NCI-H2171 (cell line): ENCODE results near the gene PRTG.
"Not testable (repeated sequence)": the region's sequence is repeated elsewhere in the genome, so short reads cannot be mapped to it uniquely, and the experiment has no call there.

Experiments
- DNase-seq: peaks from one replicate; lab custom pipeline; 2025; lab: John Stamatoyannopoulos, UW

Gene PRTG

DNA sequence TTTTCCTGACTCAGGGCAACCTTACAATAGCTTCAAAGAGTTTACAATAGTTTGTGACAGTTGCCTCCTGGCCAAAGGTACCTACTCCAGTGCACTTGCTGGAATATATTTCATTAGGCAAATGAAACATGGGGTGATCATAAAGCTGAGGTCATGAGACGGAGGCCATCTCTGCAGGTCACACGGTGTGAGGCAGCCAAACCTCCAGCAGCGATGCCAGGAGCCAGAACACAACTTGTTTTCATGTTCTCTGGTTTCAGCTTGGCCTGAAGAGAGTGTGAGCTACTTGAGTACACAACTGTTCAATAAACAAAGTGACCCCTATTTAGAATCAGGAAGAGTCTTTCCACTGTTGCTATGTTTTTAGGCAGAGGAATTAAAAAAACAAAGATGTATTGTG is 112.1 kb downstream of the PRTG start:
- DNase-seq: no peak

DNA sequence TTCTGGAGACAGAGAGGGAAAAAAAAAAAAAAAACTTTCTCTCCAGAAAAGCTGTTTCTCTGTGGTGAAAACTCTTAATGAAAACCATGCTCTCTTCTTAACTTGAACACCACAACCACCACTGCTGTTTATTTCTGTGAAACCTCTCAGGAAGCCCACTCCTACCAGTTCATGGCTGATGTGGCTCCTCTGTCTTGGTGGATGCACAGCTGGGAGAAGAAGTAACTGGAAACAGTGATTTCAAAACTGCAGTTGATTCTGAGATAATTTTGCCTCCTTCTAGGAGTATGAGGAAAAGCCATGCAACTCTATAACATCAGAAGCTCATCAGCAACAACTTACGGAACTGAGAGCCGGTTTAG is 114.6 kb downstream of the PRTG start:
- DNase-seq: no peak

DNA sequence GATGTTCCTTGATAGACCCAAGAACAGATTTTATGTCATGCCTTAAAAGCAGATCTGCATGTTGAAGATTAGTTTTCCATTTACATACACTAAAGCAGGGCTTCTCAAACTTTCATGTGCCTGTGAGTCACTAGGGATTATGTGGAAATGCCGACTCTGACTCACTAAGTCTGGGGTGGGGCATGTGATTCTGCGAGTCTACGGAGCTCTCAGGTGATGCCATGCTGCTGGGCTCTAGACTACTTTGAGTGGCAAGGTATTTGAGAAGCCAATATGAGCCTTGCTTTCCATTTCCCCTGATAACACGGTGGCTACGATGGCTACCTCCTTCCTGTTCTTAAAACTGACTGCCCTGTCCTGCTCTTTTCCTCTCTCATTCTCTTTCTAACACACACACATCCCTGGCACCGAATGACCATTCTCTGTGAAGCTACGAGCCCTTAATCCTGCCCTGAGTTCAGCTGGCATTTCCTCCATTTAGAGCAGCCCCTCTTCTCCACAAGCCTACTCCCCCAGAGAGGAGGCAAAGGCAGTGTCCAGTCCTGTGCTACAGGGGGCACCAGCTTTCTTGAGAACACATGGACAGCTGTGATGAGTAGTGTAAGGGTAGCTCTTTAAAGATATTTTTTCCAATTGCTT is 115.1 kb downstream of the PRTG start:
- DNase-seq: no peak

DNA sequence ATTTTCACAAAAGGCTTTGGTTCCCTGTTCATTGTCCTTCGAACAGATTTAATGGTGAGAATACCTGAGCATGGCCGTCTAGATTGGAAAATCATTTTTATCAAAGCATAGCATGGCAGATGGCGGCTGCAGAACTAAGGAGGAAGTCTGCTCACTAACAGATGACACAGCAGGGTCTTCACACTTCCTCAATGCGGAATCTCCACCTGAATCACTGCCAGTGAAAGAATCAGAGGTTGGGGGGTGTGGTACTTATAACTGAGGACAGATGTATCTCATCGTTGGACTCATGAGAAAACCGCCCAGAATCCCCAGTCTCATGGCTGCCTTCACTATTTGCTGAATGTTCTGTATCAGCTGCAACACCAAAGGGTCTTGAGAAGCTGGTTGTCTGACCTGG is 123.2 kb downstream of the PRTG start:
- DNase-seq: no peak

DNA sequence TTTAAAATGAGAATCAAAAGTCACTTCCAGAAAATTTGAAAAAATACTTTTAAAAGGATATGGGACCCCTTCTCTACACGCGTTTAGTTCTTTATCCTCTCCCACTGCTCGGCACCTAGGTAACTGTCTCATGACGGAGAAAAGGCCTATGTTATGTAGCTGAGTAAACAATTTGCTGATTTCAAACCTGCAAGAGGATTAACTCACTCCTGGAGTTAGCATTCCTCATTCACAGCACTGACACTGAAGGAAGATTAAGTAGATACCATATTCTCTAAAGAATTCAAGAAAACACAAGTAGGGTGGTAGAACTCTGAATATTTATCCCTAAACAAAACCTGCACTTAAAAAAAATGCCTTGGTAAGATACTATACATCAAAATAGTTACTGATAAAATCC is 124.6 kb downstream of the PRTG start:
- no peak for DNase-seq

DNA sequence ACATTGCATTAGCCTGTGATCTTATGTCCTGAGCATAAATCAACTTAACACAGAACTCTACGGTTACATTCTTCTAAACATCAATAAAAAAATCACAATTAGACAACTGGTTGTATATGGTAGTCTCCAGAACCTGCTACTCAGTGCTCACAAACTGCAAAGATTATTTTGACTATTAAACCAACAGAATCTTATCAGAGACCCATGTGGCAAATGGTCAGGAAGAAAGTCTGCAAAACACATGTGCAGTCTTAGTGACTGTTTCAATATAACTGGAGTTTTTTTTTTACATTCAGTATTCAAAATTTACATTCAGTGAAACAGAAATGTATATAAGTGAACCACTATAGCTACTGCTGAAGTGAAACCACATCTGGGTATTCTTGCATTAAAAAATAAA is 127.5 kb downstream of the PRTG start:
- no peak for DNase-seq

DNA sequence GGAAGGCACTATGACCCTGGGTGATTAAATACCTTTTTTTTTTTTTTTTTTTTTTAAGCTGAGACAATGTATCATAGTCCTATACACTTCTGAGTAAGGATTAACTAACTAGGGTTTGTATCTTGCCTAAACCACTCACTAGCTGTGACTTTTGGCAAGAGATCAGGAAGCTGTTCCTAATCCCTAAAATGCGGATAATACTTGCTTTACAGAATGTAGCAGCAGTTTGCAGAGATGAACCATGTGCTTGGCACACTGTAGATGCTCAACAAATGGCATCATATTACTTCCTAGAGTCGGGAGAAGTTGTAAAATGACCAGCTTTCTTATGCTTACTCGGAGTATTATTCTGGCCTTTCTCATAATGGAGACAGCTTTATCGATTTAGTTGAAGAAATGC is 129.2 kb downstream of the PRTG start:
- DNase-seq: no peak

DNA sequence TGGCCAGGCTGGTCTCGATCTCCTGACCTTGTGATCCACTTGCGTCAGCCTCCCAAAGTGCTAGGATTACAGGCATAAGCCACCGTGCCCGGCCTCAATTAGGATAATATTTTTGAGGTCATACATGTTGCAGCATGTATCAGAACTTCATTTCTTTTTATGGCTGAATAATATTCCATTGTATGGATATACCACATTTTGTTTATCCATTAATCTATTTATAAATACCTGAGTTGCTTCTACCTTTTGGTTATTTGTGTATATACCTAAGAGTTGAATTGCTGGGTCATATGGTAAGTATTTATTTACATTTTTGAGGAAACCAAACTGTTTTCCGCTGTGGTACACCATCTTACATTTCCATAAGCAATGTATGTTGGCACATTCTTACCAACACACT is 136.7 kb downstream of the PRTG start:
- no peak for DNase-seq

DNA sequence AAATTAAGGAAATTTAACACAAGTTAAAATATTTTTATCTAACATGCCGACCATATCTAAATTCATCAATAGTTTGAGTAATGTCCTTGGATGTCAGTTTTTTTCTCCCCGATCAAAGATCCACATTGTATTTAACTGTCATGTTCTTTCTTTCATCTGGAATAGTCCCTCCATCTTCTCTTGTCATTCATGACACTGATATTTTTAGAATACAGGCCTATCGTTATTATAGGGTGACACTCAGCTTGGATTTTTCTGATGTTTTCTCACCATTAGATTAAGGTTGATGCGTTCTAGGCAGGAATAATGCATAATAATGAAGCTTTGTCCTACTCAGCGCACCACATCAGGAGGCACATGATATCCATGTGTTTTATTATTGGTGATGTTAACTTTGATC is 141.6 kb downstream of the PRTG start:
- DNase-seq: no peak

DNA sequence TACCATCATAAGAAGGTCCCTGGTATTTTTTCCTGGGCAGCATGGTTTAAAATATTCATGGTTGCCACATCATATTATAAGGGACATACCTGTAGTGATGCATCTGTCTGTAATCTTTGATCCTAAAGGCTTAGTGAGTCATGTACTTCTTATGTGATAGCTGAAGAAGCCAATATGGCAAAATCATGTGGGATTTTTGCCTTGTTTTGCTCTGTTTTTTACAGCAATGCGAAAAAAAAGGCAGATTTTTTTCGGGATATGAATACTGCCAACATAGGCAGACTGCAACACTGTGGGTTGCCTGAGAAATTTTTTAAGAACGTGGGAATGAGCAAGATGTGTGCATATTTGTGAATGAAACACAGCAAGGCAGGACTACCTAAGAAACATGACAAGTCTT is 143.5 kb downstream of the PRTG start:
- no peak for DNase-seq

DNA sequence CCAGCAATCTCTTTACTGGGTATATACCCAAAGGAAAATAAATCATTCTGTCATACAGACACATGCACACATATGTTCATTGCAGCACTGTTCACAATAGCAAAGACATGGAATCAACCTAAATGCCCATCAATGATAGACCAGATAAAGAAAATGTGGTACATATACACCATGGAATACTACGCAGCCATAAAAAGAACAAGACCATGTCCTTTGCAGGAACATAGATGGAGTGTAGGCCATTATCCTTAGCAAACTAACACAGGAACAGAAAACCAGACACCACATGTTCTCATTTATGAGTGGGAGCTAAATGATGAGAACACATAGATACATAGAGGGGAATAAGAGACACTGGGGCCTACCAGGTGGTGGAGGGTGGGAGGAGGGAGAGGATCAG is 149.9 kb downstream of the PRTG start:
- not testable (repeated sequence) for DNase-seq

DNA sequence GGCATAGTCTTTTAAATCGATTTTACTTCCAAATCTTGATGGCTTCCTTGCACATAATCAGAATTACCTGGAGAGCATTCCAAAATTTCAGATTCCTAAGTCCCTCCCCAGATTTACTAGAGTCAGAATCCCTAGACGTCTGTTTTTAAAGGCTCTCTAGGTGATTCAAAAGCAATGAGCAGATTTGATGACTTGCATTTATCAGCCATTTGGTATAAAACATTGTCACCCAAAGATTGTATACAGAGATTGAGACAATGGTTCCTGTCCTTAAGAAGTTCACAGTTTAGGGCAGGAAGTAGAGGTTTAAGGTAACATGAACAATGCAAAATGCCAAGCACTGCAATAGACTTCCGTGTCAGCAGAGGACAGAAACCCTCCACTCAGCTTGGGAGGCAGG is 152.2 kb downstream of the PRTG start:
- DNase-seq: no peak

DNA sequence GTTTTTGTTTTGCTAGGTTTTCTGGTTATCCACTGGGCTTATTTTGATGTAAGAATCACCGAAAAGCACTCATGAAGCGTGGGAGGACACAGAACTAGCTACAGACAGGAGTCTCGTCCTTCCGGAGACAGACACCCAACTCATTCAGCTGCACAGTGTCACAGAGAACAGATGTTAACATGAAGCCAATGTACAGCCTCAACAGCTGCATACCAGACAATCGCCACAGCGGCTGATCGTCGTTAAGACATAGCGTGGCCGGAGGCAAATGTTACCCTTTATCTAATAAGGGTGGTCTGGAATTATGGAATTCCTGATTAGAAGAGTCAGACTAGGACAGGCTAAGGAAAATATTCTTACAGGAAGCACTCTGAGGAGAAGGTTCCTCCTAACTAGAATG is 153.7 kb downstream of the PRTG start:
- DNase-seq: no peak

DNA sequence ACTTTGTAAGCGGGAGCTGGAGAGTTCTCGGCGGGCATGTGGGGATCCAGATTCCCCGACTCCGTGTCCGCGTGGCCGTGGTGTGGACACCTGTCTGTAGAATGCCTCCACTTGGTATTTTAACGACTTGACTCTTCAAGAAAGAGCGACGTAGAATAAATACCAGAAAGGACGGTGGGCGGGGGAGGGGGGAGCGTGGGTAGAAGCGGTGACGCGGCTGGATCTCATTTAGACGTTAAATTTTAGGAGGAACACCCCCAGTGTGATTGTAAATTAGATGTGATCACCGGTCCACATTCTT is 154.2 kb downstream of the PRTG start:
- DNase-seq: no peak

DNA sequence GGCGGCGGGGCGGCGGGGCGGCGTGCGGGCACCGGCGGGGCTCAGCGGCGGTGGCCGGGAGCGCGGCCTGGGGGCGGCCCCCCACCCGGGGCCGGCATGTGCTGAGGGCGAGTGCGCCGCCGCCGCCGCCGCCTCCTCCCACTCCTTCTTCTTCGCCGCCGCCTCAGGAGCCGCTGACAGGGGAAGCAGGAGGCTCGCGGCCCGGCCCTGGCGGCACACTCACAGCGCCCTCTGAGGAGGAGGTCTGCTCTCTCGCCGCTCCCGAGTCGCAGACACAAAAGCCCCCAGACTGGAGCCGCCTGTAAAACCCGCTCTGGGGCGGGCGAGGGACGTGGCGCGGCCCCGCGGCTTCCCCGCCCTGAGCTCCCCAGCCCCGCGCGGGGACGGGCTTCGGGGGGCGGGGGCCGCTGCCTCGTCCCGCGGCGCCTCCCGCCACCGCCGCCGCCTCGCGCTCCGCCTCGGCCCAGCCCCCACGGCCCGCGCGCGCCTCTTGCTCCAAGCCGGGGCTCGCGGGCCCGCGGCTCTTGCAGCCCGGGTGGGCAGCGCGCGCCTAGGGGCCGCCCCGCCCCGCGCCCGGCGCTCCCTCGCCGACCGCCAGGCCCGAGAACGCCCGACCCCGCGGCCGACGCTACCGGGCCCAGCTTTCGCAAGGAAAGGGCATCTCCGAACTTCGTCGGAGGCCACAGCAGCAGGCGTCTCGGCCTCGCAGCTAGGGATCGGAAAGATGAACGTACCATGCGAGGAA is 154.7 kb downstream of the PRTG start, which contains the start of gene PYGO1:
Gene PYGO1 (minus strand): TSS at position 276 of the 745 bp plus-strand sequence. CDS start 462 bp downstream, outside the sequence.
- DNase-seq: peak; percentile 46

DNA sequence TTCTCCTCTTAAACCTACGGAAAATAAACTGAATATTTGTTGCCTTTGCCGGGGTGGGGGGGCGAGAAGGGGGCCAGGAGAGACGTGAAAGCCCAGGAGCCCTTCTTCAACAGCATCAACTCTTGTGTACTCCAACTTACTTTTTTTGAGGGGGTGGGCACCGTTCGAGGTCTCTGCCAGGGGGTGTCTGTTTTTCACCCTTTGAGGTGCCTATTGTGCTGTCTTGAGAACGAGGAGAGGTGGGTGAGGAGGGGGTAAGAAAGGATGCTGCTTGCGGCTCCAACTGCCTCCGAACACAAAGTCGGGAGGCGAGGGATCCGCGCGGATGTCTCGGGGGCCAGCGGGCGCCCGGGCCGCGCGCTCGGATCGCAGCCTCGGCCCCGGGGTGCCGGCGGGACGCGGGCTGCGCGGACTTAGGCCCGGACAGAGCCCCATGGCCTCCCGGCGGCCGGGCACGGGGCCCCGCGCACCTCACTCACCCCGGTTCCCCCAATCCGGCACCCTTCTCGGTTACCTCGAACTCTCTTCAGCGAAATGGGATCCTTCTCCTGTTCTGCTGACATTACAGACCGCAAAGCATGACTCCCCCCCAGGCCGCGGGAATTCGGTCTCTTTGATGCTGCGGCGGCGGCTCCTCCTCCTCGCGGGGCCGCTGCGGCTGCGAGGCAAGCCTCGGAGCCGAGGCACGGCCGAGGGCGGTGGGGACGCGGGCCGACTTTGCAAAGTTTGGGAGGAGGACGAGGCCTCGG is 155.5 kb downstream of the PRTG start:
- DNase-seq: peak; percentile 43

DNA sequence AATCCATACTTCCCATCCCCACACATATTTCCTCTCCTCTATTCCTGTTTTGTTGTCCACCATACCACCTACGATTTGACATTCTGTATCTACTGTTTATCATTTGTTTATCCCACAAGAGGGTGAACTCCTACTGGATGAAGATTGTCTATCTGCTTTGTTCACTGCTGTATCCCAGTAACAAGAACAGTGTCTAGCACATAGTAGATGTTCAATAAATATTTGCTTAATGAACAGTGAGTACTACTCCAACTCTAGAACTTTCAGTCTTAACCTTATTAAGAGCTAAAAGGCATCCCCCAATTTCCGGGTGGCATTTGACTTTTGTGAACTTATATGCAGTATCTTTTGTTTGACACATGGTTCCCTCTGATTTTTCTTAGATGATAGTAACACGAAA is 156.1 kb downstream of the PRTG start:
- DNase-seq: no peak

DNA sequence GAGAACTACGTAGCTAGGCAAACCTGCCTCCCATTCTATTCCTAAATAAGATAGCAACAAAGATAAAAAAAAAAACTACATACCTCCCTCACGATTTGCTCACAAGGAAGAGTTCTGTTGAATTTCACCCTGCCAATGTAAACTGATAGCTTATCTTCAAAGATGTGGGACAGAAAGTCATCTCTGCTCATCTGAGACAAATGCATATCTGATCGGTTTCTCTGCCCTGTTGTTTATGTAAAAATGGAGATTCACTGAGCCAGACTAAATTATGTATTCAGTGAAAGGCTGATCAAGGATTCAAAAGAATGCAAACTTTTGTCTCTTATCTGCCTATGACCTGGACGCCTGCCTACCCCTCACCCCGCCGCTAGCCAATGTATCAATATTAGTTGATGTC is 166.0 kb downstream of the PRTG start:
- DNase-seq: no peak

DNA sequence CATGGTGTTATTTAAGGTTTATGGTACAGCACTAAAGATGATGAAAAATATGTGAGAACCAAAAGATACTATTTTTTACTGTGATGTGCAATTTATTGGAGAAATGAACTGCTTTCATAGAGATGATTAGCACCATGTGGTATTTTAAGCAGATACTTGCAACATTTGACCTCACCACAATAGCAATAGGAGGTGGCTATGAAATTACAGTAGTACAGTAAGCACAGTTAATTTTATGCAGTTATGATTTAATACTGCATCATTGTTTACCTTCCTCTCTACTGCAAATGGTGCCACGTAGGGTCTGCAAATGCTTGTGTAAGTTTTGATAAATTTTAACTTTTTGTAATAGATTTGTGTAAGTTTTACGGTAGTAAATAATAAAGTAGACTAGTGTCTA is 168.9 kb downstream of the PRTG start:
- no peak for DNase-seq

DNA sequence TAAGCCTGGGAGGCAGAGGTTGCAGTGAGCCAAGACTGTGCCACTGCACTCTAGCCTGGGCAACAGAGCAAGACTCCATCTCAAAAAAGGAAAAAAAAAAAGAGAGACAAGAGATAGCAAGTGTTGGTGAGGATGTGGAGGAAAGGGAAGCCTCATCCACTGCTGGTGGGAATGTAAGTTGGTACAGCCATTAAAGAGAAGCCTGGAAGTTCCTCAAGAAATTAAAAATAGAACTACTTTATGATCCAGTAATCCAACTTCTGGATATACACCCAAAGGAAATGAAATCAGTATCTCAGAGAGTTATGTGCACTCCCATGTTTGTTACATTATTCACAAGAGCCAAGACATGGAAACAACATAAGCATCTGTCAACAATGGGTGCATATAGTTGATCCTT is 169.7 kb downstream of the PRTG start:
- no peak for DNase-seq

DNA sequence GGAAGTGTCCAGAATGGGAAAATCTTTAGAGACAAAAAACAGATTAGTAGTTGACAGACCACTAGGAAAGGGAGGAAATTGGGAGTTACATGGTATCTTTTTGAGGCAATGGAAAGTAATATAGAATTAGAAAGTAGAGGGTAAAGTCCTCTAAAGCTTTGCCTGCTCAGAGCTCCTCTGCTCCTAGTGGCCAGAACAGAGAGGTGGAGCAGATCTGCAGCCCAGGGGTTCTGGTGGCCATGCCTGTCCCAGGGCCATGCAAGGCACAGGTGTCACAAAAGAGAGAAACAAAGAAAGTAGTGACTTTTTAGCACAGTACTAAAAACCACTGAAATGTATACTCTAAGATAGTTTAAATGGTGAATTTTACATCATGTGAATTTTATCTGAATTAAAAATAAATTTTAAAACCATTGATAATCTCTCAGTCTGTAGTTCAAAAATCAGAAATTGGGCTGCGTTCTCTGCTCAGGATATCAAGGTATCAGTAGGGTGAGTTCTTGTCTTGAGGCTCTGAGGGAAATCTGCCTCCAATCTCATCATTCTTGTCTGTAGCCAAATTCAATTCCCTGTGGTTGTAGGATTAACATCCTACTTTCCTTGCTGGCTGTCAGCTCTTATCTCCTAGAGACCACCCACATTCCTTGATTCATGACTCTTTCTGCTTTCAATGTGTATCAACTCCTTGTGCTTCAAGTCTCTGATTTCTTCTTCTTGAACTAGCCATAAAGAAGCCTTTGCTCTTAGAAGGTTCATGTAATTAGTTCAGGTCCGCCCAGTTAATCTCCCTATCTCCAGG is 178.4 kb downstream of the PRTG start:
- no peak for DNase-seq

DNA sequence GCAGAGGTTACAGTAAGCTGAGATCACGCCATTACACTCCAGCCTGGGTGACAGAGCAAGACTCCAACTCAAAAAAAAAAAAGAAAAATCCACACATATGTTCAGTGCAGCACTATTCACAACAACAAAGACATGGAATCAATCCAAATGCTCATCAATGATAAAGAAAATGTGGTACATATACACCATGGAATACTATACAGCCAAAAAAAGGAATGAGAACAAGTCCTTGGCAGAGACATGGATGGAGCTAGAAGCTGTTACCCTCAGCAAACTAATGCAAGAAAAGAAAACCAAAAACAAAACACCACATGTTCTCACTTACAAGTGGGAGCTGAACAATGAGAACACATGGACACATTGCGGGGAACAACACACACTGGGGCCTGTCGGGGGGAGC is 180.4 kb downstream of the PRTG start:
- no peak for DNase-seq
